Measurements from ENCODE around the gene ZNF555. TPM values are rescaled to one million over a fixed set of nuclear protein-coding genes. Genes with fewer than 3 reads are reported as not detected.

The ZNF555 gene
- total and polyA plus RNA-seq, 9 of the 15 experiments (the other 6 are each of a cell fraction or from before 2014, with no cell fraction given): 2.0 to 6.7 (median 5.4) TPM

GRCh38 chr19:2819540-2820111 lies 21.6 kb upstream of the ZNF555 start, which contains the start of gene ZNF554 (continued):
- TF ChIP-seq ZNF518B (CRISPR knock-in tag; IDR thresholded peaks at IDR 0.05) (no peak), SREBF1 (IDR thresholded peaks at IDR 0.05; ENCODE audit: borderline replicate concordance, low read depth, low read length) (peak; percentile 75; the same call in 1 of the 2 replicates), ZNF778 (CRISPR knock-in tag; IDR thresholded peaks at IDR 0.05) (no peak), MEF2A (IDR thresholded peaks at IDR 0.05; ENCODE audit: control insufficient read depth, low read depth, low read length) (0 out of 2 replicates have a peak, but pooled peaks have one; percentile 24), ZBTB17 (CRISPR knock-in tag; IDR thresholded peaks at IDR 0.05) (peak; percentile 82), ZNF407 (IDR thresholded peaks at IDR 0.05; ENCODE audit: low read depth) (no peak), HDAC8 (tag; IDR thresholded peaks at IDR 0.05) (no peak), E2F1 (CRISPR knock-in tag; IDR thresholded peaks at IDR 0.05) (peak; percentile 85; the same call in 1 of the 2 replicates), MAFK (IDR thresholded peaks at IDR 0.05; ENCODE audit: low read length) (no peak), ZNF77 (CRISPR knock-in tag; IDR thresholded peaks at IDR 0.05) (no peak), ARHGAP35 (IDR thresholded peaks at IDR 0.05; ENCODE audit: partially characterized antibody) (no peak), HNRNPK (IDR thresholded peaks at IDR 0.05; ENCODE audit: low read depth, low read length, poor library complexity, severe bottlenecking) (no peak), NCOA2 (IDR thresholded peaks at IDR 0.05; ENCODE audit: partially characterized antibody in 2 of 2) (no peak), ZNF695 (CRISPR knock-in tag; IDR thresholded peaks at IDR 0.05) (no peak)

All from K562 (cell line).